Adrenal gland (tissue), 12 donors: ENCODE results near the gene TULP1. TPM values are rescaled to one million over a fixed set of nuclear protein-coding genes. Genes with fewer than 3 reads are reported as not detected.

Source experiments
- DNase-seq, 7 donors: peaks; one replicate each; pipeline ENCODE4 v3.0.0-alpha.2; 2019 to 2020
- H3K27ac ChIP-seq, 5 donors: fragments of 200-600 bp; sonication (generic) in 4 of 5; 1 replicate in 3 of 5; 2 replicates in 2 of 5; pipeline versions ENCODE4 v1.5.1 to v1.8.0; 2016 to 2020; ENCODE audit warnings: mild to moderate bottlenecking in 1 of 5
- H3K27me3 ChIP-seq: fragments of 200-600 bp; 2 replicates; pipeline ENCODE4 v1.8.0; 2021
- H3K36me3 ChIP-seq, 2 donors: fragments of 200-600 bp; replicated peaks in 1 of 2; 1 replicate in 1 of 2; 2 replicates in 1 of 2; pipeline versions ENCODE4 v1.5.1 to v1.8.0; 2018 to 2022
- H3K4me1 ChIP-seq, 2 donors: fragments of 200-600 bp; replicated peaks in 1 of 2; 1 replicate in 1 of 2; 2 replicates in 1 of 2; pipeline versions ENCODE4 v1.5.1 to v1.8.0; 2018 to 2021
- H3K4me3 ChIP-seq, 4 donors: fragments of 200-600 bp; sonication (generic) in 3 of 4; one replicate each; pipeline ENCODE4 v1.5.1; 2016 to 2018
- H3K9me3 ChIP-seq, 3 donors: fragments of 200-600 bp; sonication (generic) in 1 of 3; replicated peaks in 1 of 3; 1 replicate in 2 of 3; 2 replicates in 1 of 3; pipeline versions ENCODE4 v1.5.1 to v1.8.0; 2016 to 2021
- POLR2A ChIP-seq, 2 donors: fragments of 450-650 bp; IDR thresholded peaks; one replicate each; pipeline ENCODE4 v1.6.1; 2017; ENCODE audit warnings: antibody characterized with exemption in 2 of 2, mild to moderate bottlenecking in 2 of 2, moderate library complexity in 1 of 2
- WGBS, 4 donors: extraction: QIAGEN DNeasy Blood & Tissue Kit in 2 of 4; methylation state at CpG; one replicate each; pipeline versions ENCODE4 v1.1.5 to v1.1.7; 2013 to 2017; 5-methylcytosine and 5-hydroxymethylcytosine counted together
- intact Hi-C, 2 donors: fragments of 100-400 bp; cut with DNase I; formaldehyde crosslinking; loops; one replicate each; pipeline versions ENCODE4 v1.14.1 to v1.15.0; 2022 to 2023
- microRNA-seq, 3 donors: library from miRNA; unstranded; fragments of <30 nt; microRNA quantifications; one replicate each; pipeline ENCODE4, GENCODE V29; 2017 to 2020
- polyA plus RNA-seq, 3 donors: library from polyadenylated mRNA; stranded (reverse); fragments of 200-250 nt in 2 of 3; fragments of 350-450 nt in 1 of 3; fragmentation: Illumina TruSeq in 1 of 3; extraction: RNeasy Lipid Tissue Mini Kit (QIAGEN cat#74804) in 1 of 3; gene quantifications; one replicate each; pipeline ENCODE4 v1.2.3, GENCODE V29; 2013 to 2014
- small RNA-seq, 2 donors: library from RNA; depleted of rRNA; stranded (forward); fragments of <200 nt; gene quantifications; one replicate each; pipeline ENCODE3, GENCODE V24; 2016
- total RNA-seq, 9 donors: library from RNA; depleted of rRNA in 4 of 9; stranded (reverse); fragments of >200 nt in 4 of 9; fragments of 120-200 nt in 1 of 9; fragmentation: NEBNext Ultra II Directional in 1 of 9; extraction: Animal tissue kit (Norgen Biotek cat#: 25700) in 1 of 9; gene quantifications; one replicate each; pipeline versions ENCODE4 v1.1.0 to v1.2.4, GENCODE V29; 2013 to 2023
- TF ChIP-seq, protein P1 (sequence below), 6 experiments: fragments of 450-650 bp in 4 of 6; fragments of 200-600 bp in 2 of 6; sonication (generic) in 1 of 6; IDR thresholded peaks; 1 replicate in 5 of 6; 2 replicates in 1 of 6; pipeline versions ENCODE4 v1.5.1 to v1.8.0; 2016 to 2021; ENCODE audit warnings: antibody characterized with exemption in 6 of 6, mild to moderate bottlenecking in 2 of 6, moderate library complexity in 1 of 6
- donor health status: healthy with polysubstance abuse.
- donor health status: Bipolar disorder and iron deficiency.
- donor health status: DM: yes; HTN: yes; CAD: no.
- donor health status: DM: no; HTN: no; CAD: no.
- donor health status: DM: no; HTN: no; CAD: no.
- donor health status: DM: yes; HTN: yes; CAD: no.

Gene TULP1
- total and polyA plus RNA-seq, 12 donors, result 0.06 to 0.80 (median 0.07) TPM; not detected in 9

DNA sequence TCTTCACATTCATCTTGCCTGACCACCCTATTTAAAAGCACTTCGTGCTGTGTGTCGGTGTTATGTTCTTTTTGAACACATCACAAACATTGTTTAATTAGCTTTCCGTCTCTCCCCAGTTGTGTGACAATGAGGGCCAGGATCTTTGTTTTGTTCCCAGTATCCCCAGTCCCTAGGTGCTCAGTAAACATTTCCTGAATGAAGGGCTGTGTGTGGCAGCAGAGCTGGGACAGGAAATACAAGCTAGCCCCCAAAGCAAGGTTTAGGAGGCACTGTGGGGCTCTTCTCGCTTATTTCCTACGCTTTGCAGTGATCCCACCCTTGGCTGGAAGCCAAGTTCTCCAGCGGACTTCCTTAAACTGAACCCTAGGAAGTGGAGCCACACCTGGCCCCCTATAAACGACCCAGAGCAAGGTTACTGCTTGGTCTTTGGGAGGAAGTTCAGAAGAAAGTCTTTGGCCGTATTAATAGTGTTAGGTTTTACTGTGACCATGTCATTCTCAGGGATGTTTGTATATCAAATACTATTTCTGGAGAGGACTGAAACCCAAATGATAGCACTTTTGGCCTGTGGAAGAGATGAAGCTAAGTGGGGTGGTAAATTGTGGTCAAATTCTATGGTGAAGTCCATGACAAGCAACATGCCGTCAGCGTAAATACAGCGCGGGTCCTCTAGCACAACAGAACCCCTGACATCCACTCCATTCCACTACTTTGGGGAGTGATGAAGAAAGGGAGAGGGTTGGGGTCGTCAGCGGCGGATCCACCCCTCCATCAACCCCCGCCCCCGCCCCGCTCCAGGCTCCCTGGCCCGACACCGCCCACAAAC is 61.1 kb downstream of the TULP1 start:
- H3K27me3 ChIP-seq, result no peaks in the 10 kb centered on the region
- no peaks in the 10 kb centered on the region for H3K9me3 ChIP-seq
- 18 to 27% (median 18%) methylated on average over 12 to 20 of the region's 20 CpGs for WGBS, 4 donors
- peaks cover 7 to 20% of the 10 kb centered on the region in 2 donors for H3K4me1 ChIP-seq
- H3K36me3 ChIP-seq, result no peaks in the 10 kb centered on the region
- TF ChIP-seq, protein P1, sequence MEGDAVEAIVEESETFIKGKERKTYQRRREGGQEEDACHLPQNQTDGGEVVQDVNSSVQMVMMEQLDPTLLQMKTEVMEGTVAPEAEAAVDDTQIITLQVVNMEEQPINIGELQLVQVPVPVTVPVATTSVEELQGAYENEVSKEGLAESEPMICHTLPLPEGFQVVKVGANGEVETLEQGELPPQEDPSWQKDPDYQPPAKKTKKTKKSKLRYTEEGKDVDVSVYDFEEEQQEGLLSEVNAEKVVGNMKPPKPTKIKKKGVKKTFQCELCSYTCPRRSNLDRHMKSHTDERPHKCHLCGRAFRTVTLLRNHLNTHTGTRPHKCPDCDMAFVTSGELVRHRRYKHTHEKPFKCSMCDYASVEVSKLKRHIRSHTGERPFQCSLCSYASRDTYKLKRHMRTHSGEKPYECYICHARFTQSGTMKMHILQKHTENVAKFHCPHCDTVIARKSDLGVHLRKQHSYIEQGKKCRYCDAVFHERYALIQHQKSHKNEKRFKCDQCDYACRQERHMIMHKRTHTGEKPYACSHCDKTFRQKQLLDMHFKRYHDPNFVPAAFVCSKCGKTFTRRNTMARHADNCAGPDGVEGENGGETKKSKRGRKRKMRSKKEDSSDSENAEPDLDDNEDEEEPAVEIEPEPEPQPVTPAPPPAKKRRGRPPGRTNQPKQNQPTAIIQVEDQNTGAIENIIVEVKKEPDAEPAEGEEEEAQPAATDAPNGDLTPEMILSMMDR (IDR thresholded peaks at IDR 0.05), result no peak
- no peak for TF ChIP-seq POLR2A (IDR thresholded peaks at IDR 0.05)
- intact Hi-C loops, result no loop called here
- DNase-seq, result no peak
- H3K4me3 ChIP-seq, result peak overlapping the region in 2 of 4 donors; percentile 29 to 51
- H3K27ac ChIP-seq, result peak overlapping the region in 1 of 5 donors; percentile 61

DNA sequence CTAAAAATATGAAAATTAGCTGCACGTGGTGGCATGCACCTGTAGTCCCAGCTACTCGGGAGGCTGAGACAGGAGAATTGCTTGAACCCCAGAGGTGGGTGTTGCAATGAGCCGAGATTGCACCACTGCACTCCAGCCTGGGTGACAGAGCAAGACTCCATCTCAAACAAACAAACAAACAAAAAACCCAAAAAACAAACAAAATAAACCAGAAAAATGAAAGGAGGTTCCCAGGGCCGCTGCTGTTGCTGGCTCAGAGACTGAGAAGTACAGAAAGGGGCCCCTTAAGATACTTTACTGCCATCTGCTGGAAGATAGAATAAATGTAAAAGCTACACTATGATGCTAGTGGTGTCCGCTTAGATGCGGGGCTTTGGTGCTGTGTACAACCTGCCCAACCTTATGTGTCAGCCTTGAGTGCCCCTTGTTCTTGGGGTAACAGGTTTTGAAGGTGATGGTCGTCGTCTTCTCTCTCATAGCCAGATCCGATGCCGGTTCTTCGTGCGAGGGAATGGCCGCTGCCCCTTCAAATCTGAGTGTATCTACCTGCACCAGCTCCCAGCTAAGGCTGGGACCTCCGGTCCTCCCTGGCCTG is 63.3 kb downstream of the TULP1 start:
- 28 to 31% (median 28%) methylated on average over 12 to 14 of the region's 14 CpGs for WGBS, 4 donors
- intact Hi-C loops, result loop anchor here (2.0 kb wide), 1 partner anchor 107 kb away; the partner anchor contains the start of gene PPARD (in 2 of the 2)
- Histone ChIP-seq H3K36me3 (no peaks in the 10 kb centered on the region), H3K4me3 (no peak overlapping the region), H3K27me3 (no peaks in the 10 kb centered on the region), H3K9me3 (no peaks in the 10 kb centered on the region), H3K4me1 (peaks cover 7 to 20% of the 10 kb centered on the region in 2 donors), H3K27ac (no peak overlapping the region)
- peak in 3 of 7 donors; percentile 39 to 63 (median 43) for DNase-seq
- no peak for TF ChIP-seq POLR2A (IDR thresholded peaks at IDR 0.05)
- TF ChIP-seq, protein P1 (IDR thresholded peaks at IDR 0.05), result peak; percentile 61 to 82 (median 78)

DNA sequence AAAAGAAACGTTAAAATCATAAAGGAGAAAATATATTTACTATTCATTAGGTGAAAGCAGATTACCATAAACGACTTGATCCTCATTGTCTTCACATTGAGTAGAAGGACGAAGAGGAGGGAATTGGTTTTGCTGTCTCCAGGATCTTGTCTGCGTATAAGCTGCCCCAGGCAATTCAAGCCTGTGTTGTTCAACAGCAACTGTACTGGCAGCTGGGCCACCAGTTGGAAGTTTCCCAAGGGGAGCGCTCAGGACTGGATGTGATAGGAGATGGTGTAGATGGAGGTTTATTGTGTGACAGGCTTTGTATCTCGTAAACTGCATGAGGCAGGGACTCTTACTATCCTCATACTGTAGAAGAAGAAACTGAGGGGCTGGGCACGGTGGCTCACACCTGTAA is 64.5 kb downstream of the TULP1 start:
- Histone ChIP-seq H3K4me3 (no peak overlapping the region), H3K27ac (no peak overlapping the region), H3K27me3 (no peaks in the 10 kb centered on the region), H3K36me3 (no peaks in the 10 kb centered on the region), H3K4me1 (peaks cover 7 to 13% of the 10 kb centered on the region in 2 donors), H3K9me3 (no peaks in the 10 kb centered on the region)
- no peak for TF ChIP-seq POLR2A (IDR thresholded peaks at IDR 0.05)
- TF ChIP-seq, protein P1 (IDR thresholded peaks at IDR 0.05), result no peak
- intact Hi-C loops, result loop anchor here (2.0 kb wide), 1 partner anchor 105 kb away; the partner anchor contains the start of gene PPARD (in 2 of the 2)
- 64 to 77% (median 68%) methylated on average over 7 of the region's 7 CpGs for WGBS, 4 donors
- DNase-seq, result no peak

Small RNAs within 50 kb of the gene (microRNA-seq; reads per million reads assigned to microRNA genes)
- gene MIR7111, result 0 to 0.57 (median 0.45) reads per million in 3 donors

Small RNAs within 50 kb of the gene (small RNA-seq; reads per million reads assigned to genes)
- gene MIR7111, result 0 reads per million in 2 donors

Other genes with a start within 250 kb of the TULP1 start
- 10 to 100 TPM in 1 of 9 donors, 1 to 10 TPM in 8; 2.3 to 11.5 (median 5.5) TPM for gene DEF6, start 215.1 kb downstream of the TULP1 start, total RNA-seq
- 10 to 100 TPM in 2 of 3 donors, 1 to 10 TPM in 1; 1.6 to 26.1 (median 21.3) TPM for gene DEF6, start 215.1 kb downstream of the TULP1 start, polyA plus RNA-seq
- gene PPARD, start 170.3 kb downstream of the TULP1 start, total RNA-seq, result 10 to 100 TPM in 8 of 9 donors, 1 to 10 TPM in 1; 6.0 to 32.9 (median 20.0) TPM
- gene PPARD, start 170.3 kb downstream of the TULP1 start, polyA plus RNA-seq, result 10 to 100 TPM; 15.3 to 39.8 (median 29.5) TPM
- 1 to 10 TPM; 1.0 to 5.3 (median 2.3) TPM for gene FANCE, start 60.6 kb downstream of the TULP1 start, total RNA-seq
- gene FANCE, start 60.6 kb downstream of the TULP1 start, polyA plus RNA-seq, result 1 to 10 TPM; 1.4 to 2.7 (median 1.7) TPM
- gene RPL10A, start 44.5 kb downstream of the TULP1 start, total RNA-seq, result 1,000 to 10,000 TPM in 6 of 9 donors, 100 to 1,000 TPM in 3; 680 to 1,613 (median 1,272) TPM
- gene RPL10A, start 44.5 kb downstream of the TULP1 start, polyA plus RNA-seq, result 1,000 to 10,000 TPM in 1 of 3 donors, 100 to 1,000 TPM in 2; 733 to 1,132 (median 750) TPM
- gene TEAD3, start 15.8 kb downstream of the TULP1 start, total RNA-seq, result 10 to 100 TPM in 3 of 9 donors, 1 to 10 TPM in 6; 1.4 to 14.3 (median 8.4) TPM
- 10 to 100 TPM in 2 of 3 donors, 1 to 10 TPM in 1; 5.5 to 15.5 (median 12.2) TPM for gene TEAD3, start 15.8 kb downstream of the TULP1 start, polyA plus RNA-seq
- gene FKBP5, start 176.0 kb upstream of the TULP1 start, total RNA-seq, result 100 to 1,000 TPM in 7 of 9 donors, 10 to 100 TPM in 2; 19.7 to 234 (median 120) TPM
- gene FKBP5, start 176.0 kb upstream of the TULP1 start, polyA plus RNA-seq, result 100 to 1,000 TPM in 1 of 3 donors, 10 to 100 TPM in 2; 23.8 to 163 (median 65.7) TPM
- gene ARMC12, start 224.1 kb upstream of the TULP1 start, total RNA-seq, result 10 to 100 TPM in 1 of 9 donors, 1 to 10 TPM in 4, under 1 TPM in 3, not detected in 1; 0.29 to 44.7 (median 1.1) TPM
- 1 to 10 TPM in 2 of 3 donors, under 1 TPM in 1; 0.81 to 6.9 (median 6.8) TPM for gene ARMC12, start 224.1 kb upstream of the TULP1 start, polyA plus RNA-seq